Measurements from ENCODE around the gene COG5. TPM values are rescaled to one million over a fixed set of nuclear protein-coding genes. Genes with fewer than 3 reads are reported as not detected.

COG5 gene
- total RNA-seq, 4 donors from 2014 or later = 34.8 to 74.1 (median 41.2) TPM

DNA sequence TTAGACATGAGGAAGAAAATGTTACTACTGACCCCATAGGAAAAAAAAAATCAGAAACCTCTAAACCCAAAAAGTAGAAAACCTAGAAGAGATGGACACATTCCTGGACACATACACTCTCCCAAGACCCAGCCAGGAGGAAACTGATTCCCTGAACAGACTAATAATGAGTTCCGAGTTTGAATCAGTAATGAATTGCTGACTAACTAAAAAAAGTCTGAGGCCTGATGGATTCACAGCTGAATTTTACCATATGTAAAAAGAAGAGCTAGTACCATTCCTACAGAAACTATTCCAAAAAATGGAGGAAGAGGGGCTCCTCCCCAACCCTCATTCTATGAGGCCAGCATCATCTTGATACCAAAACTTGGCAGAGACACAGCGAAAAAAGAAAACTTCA, 319.1 kb downstream of the COG5 start:
- ATAC-seq (ENCODE audit: low FRiP score) (no peak), DNase-seq (ENCODE audit: low spot score) (no peak)
- no peak for TF ChIP-seq CTCF (IDR thresholded peaks at IDR 0.05)

- TF ChIP-seq CTCF (IDR thresholded peaks at IDR 0.05) = no peak
- no peak for ATAC-seq (ENCODE audit: low FRiP score)
- DNase-seq (ENCODE audit: low spot score) = no peak
Measured at GRCh38 chr7:107242267-107242666, 321.5 kb downstream of the COG5 start.

DNA sequence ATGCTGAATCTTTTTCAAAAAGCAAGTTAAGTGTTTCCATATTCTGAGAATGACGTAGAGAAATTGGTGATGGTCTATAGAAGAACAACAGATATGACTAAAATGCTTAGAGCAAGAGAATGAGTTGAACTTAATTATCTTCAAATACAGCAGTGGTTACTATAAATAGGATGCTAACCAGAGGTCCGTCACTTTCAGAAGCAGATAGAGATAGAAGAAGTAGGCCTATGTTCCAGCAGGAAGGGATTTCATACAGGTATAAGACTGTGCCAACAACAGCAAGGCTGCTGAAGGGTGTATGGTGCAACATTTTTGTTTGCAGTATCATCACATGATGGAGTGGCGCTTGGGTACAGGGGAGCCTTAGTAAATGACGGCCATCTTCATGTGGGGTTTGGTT, 326.3 kb downstream of the COG5 start:
- no peak for TF ChIP-seq CTCF (IDR thresholded peaks at IDR 0.05)
- ATAC-seq (ENCODE audit: low FRiP score) (no peak), DNase-seq (ENCODE audit: low spot score) (no peak)

GRCh38 chr7:107236862-107237261, 326.9 kb downstream of the COG5 start:
- ATAC-seq (ENCODE audit: low FRiP score) (no peak), DNase-seq (ENCODE audit: low spot score) (no peak)
- TF ChIP-seq CTCF (IDR thresholded peaks at IDR 0.05) = no peak

DNA sequence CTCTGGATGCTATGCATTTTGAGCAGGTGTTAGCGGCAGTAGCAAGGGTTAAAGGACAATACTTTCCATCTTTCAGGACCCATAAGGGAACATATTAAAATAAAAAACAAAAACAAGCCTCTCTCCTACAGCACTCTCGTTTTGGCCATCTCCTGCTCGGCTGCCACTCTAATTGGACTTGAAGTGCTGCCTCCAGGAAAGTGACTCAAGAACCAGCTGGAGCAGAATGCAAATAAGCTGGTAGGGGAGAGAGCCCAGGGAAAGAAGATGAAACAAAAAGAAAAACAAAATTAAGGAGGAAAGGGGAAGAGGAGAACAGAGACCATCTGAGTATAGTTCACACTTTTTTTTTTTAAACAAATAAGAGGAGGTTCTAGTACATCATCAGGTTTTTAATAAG, 329.3 kb downstream of the COG5 start:
- TF ChIP-seq CTCF (IDR thresholded peaks at IDR 0.05) = no peak
- DNase-seq (ENCODE audit: low spot score) (no peak), ATAC-seq (ENCODE audit: low FRiP score) (no peak)

DNA sequence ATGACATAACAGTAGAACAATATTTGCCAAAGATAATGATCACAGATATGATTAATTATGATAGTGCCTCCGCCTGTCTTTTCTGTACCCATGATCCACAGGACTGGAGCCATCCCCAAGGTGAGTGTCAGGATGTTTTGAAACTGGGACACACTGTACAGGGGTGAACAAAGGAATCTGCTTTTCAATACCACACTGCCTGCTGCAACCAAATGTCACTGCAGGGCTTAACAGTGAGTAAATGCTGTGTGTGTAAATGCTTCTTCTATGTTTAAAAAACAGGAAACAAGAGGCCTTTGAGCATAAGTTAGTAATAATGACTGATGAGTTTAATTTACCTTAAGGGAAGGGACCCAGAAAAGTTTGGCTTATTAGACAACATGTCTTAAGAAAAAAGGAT, 329.7 kb downstream of the COG5 start:
- TF ChIP-seq CTCF (IDR thresholded peaks at IDR 0.05) = no peak
- DNase-seq (ENCODE audit: low spot score) (no peak), ATAC-seq (ENCODE audit: low FRiP score) (no peak)

DNA sequence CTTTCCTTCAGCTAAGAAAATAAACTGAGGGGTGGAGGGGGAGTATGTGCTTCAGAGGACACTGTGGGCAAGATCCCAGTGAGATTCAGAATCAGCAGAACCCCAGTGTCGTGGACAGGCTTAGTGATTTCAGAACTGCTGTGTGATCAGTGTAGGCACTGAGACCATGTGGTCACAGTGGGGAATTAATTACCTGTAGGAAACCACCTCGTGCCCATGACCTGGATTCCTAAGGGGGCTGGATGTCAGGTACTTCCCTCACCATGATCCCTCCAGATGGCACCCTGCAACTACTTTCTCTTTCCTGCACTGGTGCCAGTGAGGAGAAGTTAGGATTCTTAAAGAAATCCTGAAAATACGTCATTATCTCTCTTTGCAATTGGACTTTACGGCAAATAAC, 330.5 kb downstream of the COG5 start:
- no peak for ATAC-seq (ENCODE audit: low FRiP score)
- TF ChIP-seq CTCF (IDR thresholded peaks at IDR 0.05) = no peak

More for the DNA sequence above, 330.5 kb downstream of the COG5 start:
- no peak for DNase-seq (ENCODE audit: low spot score)
